HL-60 (cell line): Measurements from ENCODE around the gene CNNM1.

Source experiments
- DNase-seq, 2 experiments: peaks; one replicate each; pipeline ENCODE4 v3.0.0-alpha.2; 2010 to 2020; ENCODE audit warnings: low read depth in 1 of 2, low spot score in 1 of 2
- H3K27ac ChIP-seq: fragments of 250-450 bp; sonication (Bioruptor Pico); replicated peaks from 2 replicates; pipeline ENCODE4 v1.5.1; 2020; ENCODE audit warnings: mild to moderate bottlenecking, moderate library complexity
- H3K27me3 ChIP-seq: fragments of 250-450 bp; sonication (Bioruptor Pico); 2 replicates; pipeline ENCODE4 v1.5.1; 2021; ENCODE audit warnings: mild to moderate bottlenecking, moderate library complexity; ENCODE audit not compliant: insufficient read depth, poor library complexity, severe bottlenecking
- H3K4me3 ChIP-seq: replicated peaks from 2 replicates; pipeline ENCODE4 v1.5.1; 2011; ENCODE audit warnings: mild to moderate bottlenecking, control low read depth, low read length; ENCODE audit not compliant: insufficient read depth
- CTCF ChIP-seq: IDR thresholded peaks from one replicate; pipeline ENCODE4 v1.5.1; 2011; ENCODE audit warnings: low read length, control low read depth, inconsistent platforms; ENCODE audit not compliant: insufficient read depth
- GABPA ChIP-seq: IDR thresholded peaks from 2 replicates; pipeline ENCODE4 v1.6.1; 2012; ENCODE audit warnings: low read depth
- POLR2AphosphoS5 ChIP-seq: IDR thresholded peaks from 2 replicates; pipeline ENCODE4 v1.6.1; 2012; ENCODE audit warnings: low read depth
- REST ChIP-seq: IDR thresholded peaks from 2 replicates; pipeline ENCODE4 v1.6.1; 2012; ENCODE audit warnings: low read depth; ENCODE audit not compliant: insufficient replicate concordance
- SPI1 ChIP-seq: IDR thresholded peaks from 2 replicates; pipeline ENCODE4 v1.6.1; 2012; ENCODE audit warnings: low read depth, mild to moderate bottlenecking, borderline replicate concordance

CNNM1 gene

GRCh38 chr10:99432047-99432446 lies 102.9 kb downstream of the CNNM1 start:
- TF ChIP-seq POLR2AphosphoS5 (no peak), GABPA (no peak), SPI1 (no peak), CTCF (no peak), REST (no peak)

GRCh38 chr10:99432881-99433280 lies 103.7 kb downstream of the CNNM1 start:
- TF ChIP-seq GABPA (no peak), POLR2AphosphoS5 (no peak), REST (no peak), CTCF (no peak), SPI1 (no peak)
- Histone ChIP-seq H3K4me3 (no peak overlapping the region), H3K27me3 (no peaks in the 10 kb centered on the region), H3K27ac (no peak overlapping the region)
- DNase-seq: no peak

More at GRCh38 chr10:99432047-99432446, 102.9 kb downstream of the CNNM1 start:
- DNase-seq: no peak
- Histone ChIP-seq H3K27ac (no peak overlapping the region), H3K27me3 (no peaks in the 10 kb centered on the region), H3K4me3 (no peak overlapping the region)

GRCh38 chr10:99433378-99434020 lies 104.3 kb downstream of the CNNM1 start:
- Histone ChIP-seq H3K27me3 (no peaks in the 10 kb centered on the region), H3K27ac (no peak overlapping the region), H3K4me3 (no peak overlapping the region)
- TF ChIP-seq SPI1: peak; percentile 56
- no peak for TF ChIP-seq GABPA
- no peak for TF ChIP-seq CTCF
- no peak for DNase-seq
